NCI-H2196 (cell line): Measurements from ENCODE around the gene WDFY2.

Experiments used
- DNase-seq: peaks from one replicate; lab custom pipeline; 2025; ENCODE audit not compliant: unreplicated experiment; lab: John Stamatoyannopoulos, UW

The WDFY2 gene

GRCh38 chr13:51765142-51765515 lies 180.9 kb downstream of the WDFY2 start:
- DNase-seq, result no peak

DNA sequence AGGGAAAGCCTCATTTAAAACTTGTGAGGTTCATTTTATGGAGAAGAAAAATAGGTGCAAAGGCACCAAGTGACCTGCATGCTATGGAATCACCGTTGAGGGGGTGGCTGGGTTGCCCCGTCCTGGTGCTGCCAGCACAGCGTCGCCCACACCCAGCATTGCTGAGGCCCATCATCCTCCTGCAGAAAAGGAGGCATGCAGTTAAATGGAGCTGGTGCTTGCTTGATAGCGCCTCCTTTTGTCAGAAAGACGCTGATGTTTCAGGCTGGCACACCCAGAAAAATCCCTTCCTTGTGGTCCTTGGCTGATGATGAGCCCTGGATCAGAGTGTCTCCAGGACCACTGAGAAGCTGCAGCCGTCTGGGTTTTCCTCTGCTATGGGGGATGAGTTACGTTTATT lies 182.8 kb downstream of the WDFY2 start:
- no peak for DNase-seq

DNA sequence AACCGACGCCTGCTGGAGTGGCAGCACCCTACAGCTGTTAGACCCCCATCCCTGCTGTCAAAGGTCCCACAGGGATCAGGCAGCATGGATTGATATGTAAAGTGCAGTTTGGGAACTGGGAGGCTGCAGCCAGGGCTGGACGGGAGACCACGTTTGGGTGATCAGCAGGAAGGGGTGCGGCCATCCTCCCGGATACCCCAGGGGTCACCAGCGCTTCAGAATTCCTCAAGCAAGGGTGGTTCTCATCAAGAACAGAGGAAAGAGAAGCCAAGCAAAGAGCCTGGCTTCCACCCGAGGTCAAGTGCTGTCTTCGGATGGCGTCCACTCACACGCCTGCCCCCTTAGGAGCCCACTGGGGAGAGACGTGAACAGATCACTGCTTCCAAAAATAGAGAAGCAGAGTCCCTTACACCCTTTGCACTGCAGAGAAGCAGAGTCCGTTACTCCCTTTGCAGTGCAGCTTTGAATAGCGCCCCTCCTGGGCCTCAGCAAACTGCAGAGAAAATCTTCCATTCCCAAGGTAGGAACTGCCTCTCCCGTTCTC lies 184.2 kb downstream of the WDFY2 start:
- DNase-seq, result no peak

- no peak for DNase-seq
Measured at GRCh38 chr13:51768976-51769375, 184.7 kb downstream of the WDFY2 start.

- DNase-seq, result no peak
Measured at GRCh38 chr13:51769455-51770127, 185.3 kb downstream of the WDFY2 start.

DNA sequence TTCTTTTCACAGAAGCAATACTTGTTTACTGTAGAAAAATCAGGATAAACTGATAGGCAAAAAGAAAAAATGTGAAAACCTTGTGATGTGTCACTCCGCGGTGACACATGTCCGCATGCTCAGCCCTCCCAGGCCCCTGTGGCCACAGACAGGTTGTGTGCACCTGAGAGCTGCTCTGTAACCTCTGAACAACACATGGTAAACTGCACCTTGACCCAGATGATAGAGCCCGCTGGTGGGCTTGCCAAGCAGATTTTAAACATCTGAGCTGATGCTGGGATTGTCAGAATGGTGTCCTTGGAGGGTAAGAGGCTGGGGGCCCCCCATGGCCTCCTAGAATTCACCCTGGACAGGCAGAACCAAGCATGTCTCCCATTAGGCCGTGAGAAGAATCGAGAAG lies 185.9 kb downstream of the WDFY2 start:
- DNase-seq, result no peak

DNA sequence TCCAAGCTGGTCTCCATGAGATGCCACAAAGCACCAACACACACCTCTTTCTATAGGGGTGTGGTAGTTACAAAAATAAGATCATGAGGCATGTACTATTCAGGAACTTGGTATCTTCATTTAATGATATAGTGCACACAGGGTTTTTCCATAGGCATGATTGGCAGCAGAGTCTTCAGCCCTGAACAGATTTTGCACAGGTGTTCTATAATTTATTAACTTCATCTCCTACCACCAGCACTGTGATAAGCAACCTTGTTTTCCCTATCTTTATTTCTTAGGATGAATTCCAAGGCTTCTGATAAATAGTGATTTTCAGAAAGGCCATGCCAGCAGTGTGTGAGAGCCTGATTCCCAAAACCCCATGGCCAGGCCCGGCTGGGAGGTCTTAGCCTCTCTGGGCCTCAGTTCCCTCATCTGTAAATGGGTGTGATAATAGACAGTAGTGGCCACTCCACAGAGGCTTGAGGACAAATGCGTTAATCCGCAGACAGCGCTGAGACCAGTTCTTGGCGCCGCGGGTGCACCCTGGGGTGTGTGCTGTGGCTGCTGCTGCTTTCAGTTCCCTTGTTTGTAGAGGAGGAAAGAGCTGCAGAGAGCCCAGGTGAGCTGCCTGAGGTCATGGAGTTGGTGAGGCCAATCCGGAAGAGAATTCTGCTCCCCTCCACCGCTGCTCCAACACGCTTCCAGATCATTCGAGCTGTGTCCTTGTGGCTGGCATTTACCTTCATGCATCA lies 186.6 kb downstream of the WDFY2 start:
- no peak for DNase-seq

DNA sequence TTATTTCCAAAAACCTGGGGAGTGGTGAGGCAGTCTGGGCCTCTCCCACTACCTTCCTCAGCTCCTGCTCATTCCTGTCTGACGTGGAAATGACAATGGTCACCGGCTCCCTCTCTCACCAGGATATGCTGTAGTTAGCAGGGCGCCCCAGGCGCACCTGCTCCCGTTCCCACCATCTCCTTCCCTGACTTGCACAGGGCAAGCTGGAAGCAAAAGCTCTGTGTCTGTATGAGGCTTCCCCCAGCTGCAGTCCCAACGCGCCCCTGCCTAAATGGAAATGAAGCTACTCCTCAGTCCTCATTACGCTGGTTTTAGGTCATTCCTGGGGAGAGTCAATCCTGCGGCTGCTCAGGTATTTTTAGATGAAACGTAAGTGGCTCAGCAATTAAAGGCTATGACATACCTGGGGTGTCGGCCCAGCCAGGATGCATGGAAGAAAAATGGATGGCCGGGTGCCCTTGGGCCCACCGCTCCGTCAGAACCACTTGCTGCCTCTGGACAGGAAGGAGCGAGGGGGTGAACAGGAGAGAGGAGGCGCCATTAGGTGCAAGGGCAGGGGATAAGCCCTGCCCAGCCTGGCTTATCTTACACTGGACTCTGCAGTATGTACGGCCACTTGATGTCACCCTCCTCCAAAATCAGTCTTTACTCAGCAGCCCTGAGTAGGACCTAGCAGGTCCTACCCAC lies 187.3 kb downstream of the WDFY2 start:
- no peak for DNase-seq

GRCh38 chr13:51772105-51772455 lies 187.8 kb downstream of the WDFY2 start:
- DNase-seq, result no peak

- no peak for DNase-seq
Measured at GRCh38 chr13:51772781-51773180, 188.5 kb downstream of the WDFY2 start.

GRCh38 chr13:51773515-51773914 lies 189.3 kb downstream of the WDFY2 start:
- DNase-seq, result no peak

- no peak for DNase-seq
Measured at GRCh38 chr13:51776179-51776578, 191.9 kb downstream of the WDFY2 start.

GRCh38 chr13:51777921-51778320 lies 193.7 kb downstream of the WDFY2 start:
- DNase-seq, result no peak

- DNase-seq, result no peak
Measured at GRCh38 chr13:51778392-51778791, 194.1 kb downstream of the WDFY2 start.

DNA sequence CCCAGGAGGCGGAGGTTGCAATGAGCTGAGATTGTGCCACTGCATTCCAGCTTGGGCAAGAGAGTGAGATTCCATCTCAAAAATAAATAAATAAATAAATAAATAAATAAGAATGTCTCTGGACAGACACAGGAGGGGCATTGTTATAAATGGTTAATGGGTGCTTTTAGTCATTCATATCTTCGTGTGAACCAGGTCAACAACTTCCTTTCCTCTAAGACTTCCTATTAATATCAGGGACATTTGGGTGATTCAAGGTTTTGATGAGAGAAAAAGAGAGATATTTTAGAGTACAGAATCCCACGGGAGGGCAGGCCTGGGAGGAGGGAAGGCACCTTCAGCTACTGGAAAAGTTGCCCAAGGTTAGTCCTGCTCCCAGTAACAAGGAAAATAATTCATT lies 195.8 kb downstream of the WDFY2 start:
- DNase-seq, result no peak

GRCh38 chr13:51781246-51782022 lies 197.2 kb downstream of the WDFY2 start:
- no peak for DNase-seq

DNA sequence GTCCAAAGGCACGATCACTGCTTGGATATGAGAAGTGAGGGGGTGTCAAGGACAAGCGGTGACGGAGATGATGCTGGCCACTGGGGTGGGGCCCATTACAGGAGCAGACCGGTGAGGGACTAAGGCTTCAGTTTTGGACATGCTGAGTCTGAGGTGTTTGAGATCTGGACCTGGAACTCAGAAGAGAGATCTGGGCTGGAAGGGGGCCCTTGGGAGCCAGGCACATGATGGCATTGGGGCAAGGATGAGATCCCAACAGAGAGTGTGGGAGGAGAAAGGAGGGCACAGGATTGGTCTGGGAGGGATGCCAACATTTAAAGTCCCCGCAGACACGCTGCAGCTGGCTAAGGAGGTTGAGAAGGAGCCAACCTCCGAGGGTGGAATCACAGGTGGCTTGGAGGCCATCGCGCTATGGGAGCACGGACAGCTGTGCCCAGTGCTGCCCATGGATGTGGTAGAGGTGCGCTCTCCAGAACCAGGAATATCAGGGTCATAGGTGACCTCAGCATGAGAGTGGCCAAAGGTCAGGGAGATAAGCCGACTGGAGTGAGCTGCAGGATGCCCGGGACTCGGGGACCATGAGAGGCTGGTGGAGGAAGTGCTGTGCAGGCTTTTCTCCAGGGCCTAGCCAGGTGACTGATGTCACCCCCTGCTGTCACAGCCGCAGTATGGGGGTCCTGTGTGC lies 197.9 kb downstream of the WDFY2 start:
- no peak for DNase-seq

GRCh38 chr13:51783428-51784094 lies 199.3 kb downstream of the WDFY2 start:
- DNase-seq, result no peak

- no peak for DNase-seq
Measured at GRCh38 chr13:51784097-51784496, 199.8 kb downstream of the WDFY2 start.
